Liver (tissue), 9 donors: ENCODE results near the gene MRPL27. TPM values are rescaled to one million over a fixed set of nuclear protein-coding genes. Genes with fewer than 3 reads are reported as not detected.

ENCODE experiments used
- DNase-seq: peaks from one replicate; pipeline ENCODE4 v3.0.0-alpha.2; 2017; ENCODE audit warnings: low spot score
- H3K27ac ChIP-seq, 2 donors: one replicate each; pipeline ENCODE4 v1.7.0; 2013; ENCODE audit warnings: inconsistent platforms in 2 of 2, low read length in 2 of 2, control low read depth in 1 of 2, low read depth in 1 of 2, mild to moderate bottlenecking in 1 of 2
- H3K27me3 ChIP-seq, 4 donors: one replicate each; pipeline versions ENCODE4 v1.6.1 to v1.7.0; 2013; ENCODE audit warnings: low read length in 3 of 4, inconsistent platforms in 1 of 4, mild to moderate bottlenecking in 1 of 4, moderate library complexity in 1 of 4; ENCODE audit not compliant: control insufficient read depth in 4 of 4, insufficient read depth in 4 of 4
- H3K36me3 ChIP-seq, 4 donors: one replicate each; pipeline versions ENCODE4 v1.6.1 to v1.7.0; 2013; ENCODE audit warnings: low read length in 3 of 4, mild to moderate bottlenecking in 3 of 4, low read depth in 1 of 4, moderate library complexity in 1 of 4; ENCODE audit not compliant: control insufficient read depth in 4 of 4, insufficient read depth in 3 of 4
- H3K4me1 ChIP-seq, 4 donors: one replicate each; pipeline versions ENCODE4 v1.6.1 to v1.7.0; 2013; ENCODE audit warnings: low read length in 3 of 4, mild to moderate bottlenecking in 3 of 4, moderate library complexity in 1 of 4; ENCODE audit not compliant: control insufficient read depth in 4 of 4, insufficient read depth in 4 of 4
- H3K4me3 ChIP-seq, 3 donors: one replicate each; pipeline versions ENCODE4 v1.6.1 to v1.7.0; 2013; ENCODE audit warnings: low read length in 3 of 3, control low read depth in 1 of 3, low read depth in 1 of 3, mild to moderate bottlenecking in 1 of 3
- H3K9ac ChIP-seq, 2 donors: one replicate each; pipeline ENCODE4 v1.7.0; 2013; ENCODE audit warnings: low read length in 2 of 2, mild to moderate bottlenecking in 2 of 2, moderate library complexity in 2 of 2, control low read depth in 1 of 2, low read depth in 1 of 2
- H3K9me3 ChIP-seq, 4 donors: one replicate each; pipeline versions ENCODE4 v1.6.1 to v1.7.0; 2013; ENCODE audit warnings: low read length in 3 of 4; ENCODE audit not compliant: control insufficient read depth in 4 of 4
- ATF3 ChIP-seq: IDR thresholded peaks from 2 replicates; pipeline ENCODE4 v1.6.1; 2016; ENCODE audit warnings: antibody characterized with exemption
- EGR1 ChIP-seq, 2 donors: IDR thresholded peaks; 2 replicates each; pipeline ENCODE4 v1.6.1; 2016 to 2018; ENCODE audit warnings: antibody characterized with exemption in 2 of 2, low read depth in 2 of 2
- FOXA1 ChIP-seq: IDR thresholded peaks from 2 replicates; pipeline ENCODE4 v1.6.1; 2016; ENCODE audit warnings: antibody characterized with exemption
- FOXA2 ChIP-seq: IDR thresholded peaks from 2 replicates; pipeline ENCODE4 v1.6.1; 2016; ENCODE audit warnings: antibody characterized with exemption
- GABPA ChIP-seq, 2 donors: IDR thresholded peaks in 1 of 2; conservative IDR thresholded peaks in 1 of 2; 2 replicates each; pipeline ENCODE4 v1.6.1; 2016; ENCODE audit warnings: antibody characterized with exemption in 2 of 2, mild to moderate bottlenecking in 1 of 2, moderate library complexity in 1 of 2
- HNF4A ChIP-seq, 2 donors: conservative IDR thresholded peaks; 2 replicates each; pipeline ENCODE4 v1.6.1; 2016; ENCODE audit warnings: antibody characterized with exemption in 2 of 2, mild to moderate bottlenecking in 2 of 2
- HNF4G ChIP-seq: IDR thresholded peaks from 2 replicates; pipeline ENCODE4 v1.6.1; 2016; ENCODE audit warnings: antibody characterized with exemption
- JUND ChIP-seq, 2 donors: IDR thresholded peaks; 2 replicates each; pipeline ENCODE4 v1.6.1; 2016; ENCODE audit warnings: antibody characterized with exemption in 2 of 2
- NR2F2 ChIP-seq: IDR thresholded peaks from 2 replicates; pipeline ENCODE4 v1.6.1; 2016; ENCODE audit warnings: antibody characterized with exemption
- RAD21 ChIP-seq, 2 donors: IDR thresholded peaks; 2 replicates each; pipeline ENCODE4 v1.6.1; 2016; ENCODE audit warnings: antibody characterized with exemption in 2 of 2, mild to moderate bottlenecking in 2 of 2
- REST ChIP-seq: IDR thresholded peaks from 2 replicates; pipeline ENCODE4 v1.6.1; 2016; ENCODE audit warnings: antibody characterized with exemption, mild to moderate bottlenecking
- RXRA ChIP-seq, 2 donors: IDR thresholded peaks; 2 replicates each; pipeline ENCODE4 v1.6.1; 2017 to 2018; ENCODE audit warnings: antibody characterized with exemption in 2 of 2, mild to moderate bottlenecking in 1 of 2
- SP1 ChIP-seq: IDR thresholded peaks from 2 replicates; pipeline ENCODE4 v1.6.1; 2018; ENCODE audit warnings: antibody characterized with exemption, mild to moderate bottlenecking
- TAF1 ChIP-seq: conservative IDR thresholded peaks from 2 replicates; pipeline ENCODE4 v1.6.1; 2016; ENCODE audit warnings: antibody characterized with exemption, mild to moderate bottlenecking
- YY1 ChIP-seq: IDR thresholded peaks from 2 replicates; pipeline ENCODE4 v1.6.1; 2016; ENCODE audit warnings: antibody characterized with exemption, mild to moderate bottlenecking
- ZBTB33 ChIP-seq: IDR thresholded peaks from 2 replicates; pipeline ENCODE4 v1.6.1; 2016; ENCODE audit warnings: antibody characterized with exemption
- WGBS: extraction: QIAGEN DNeasy Blood & Tissue Kit; methylation state at CpG from one replicate; pipeline ENCODE4 v1.1.7; 2013; 5-methylcytosine and 5-hydroxymethylcytosine counted together
- polyA plus RNA-seq, 2 donors: library from polyadenylated mRNA; stranded (reverse) in 1 of 2; unstranded in 1 of 2; fragments of 200-250 nt in 1 of 2; fragments of >200 nt in 1 of 2; fragmentation: Nextera tagmentation in 1 of 2; extraction: Ambion mirVana in 1 of 2; gene quantifications; one replicate each; pipeline versions ENCODE4 v1.2.1 to v1.2.3, GENCODE V29; 2013 to 2015
- total RNA-seq, 2 donors: library from RNA; depleted of rRNA; stranded (reverse); fragments of >200 nt; gene quantifications; one replicate each; pipeline ENCODE4 v1.2.3, GENCODE V29; 2014
- TF ChIP-seq, protein P1 (sequence below): fragments of 150-350 bp; IDR thresholded peaks from 2 replicates; pipeline ENCODE4 v1.5.1; 2017; ENCODE audit warnings: improper control_type of control experiment, low read depth, low read length; ENCODE audit not compliant: missing input control
- TF ChIP-seq, protein P2 (sequence below): IDR thresholded peaks from 2 replicates; pipeline ENCODE4 v1.6.1; 2016; ENCODE audit warnings: antibody characterized with exemption
- donor health status: healthy.
- donor health status: healthy.
- donor health status: healthy.
- donor health status: healthy.
- donor health status: healthy.

Gene MRPL27
- total and polyA plus RNA-seq, 4 donors: 25.9 to 87.1 (median 53.5) TPM

- no peaks in the 10 kb centered on the region for H3K36me3 ChIP-seq
- no peak overlapping the region for H3K4me3 ChIP-seq
- no peaks in the 10 kb centered on the region for H3K9me3 ChIP-seq
- TF ChIP-seq YY1 (no peak), ZBTB33 (no peak), SP1 (no peak), FOXA1 (no peak), GABPA (IDR thresholded peaks at IDR 0.05 in 1 of 2, conservative IDR thresholded peaks at IDR 0.05 in 1 of 2) (no peak), FOXA2 (no peak), REST (no peak), RXRA (IDR thresholded peaks at IDR 0.05) (no peak), NR2F2 (no peak), HNF4A (conservative IDR thresholded peaks at IDR 0.05) (no peak), ATF3 (no peak), TAF1 (no peak), RAD21 (IDR thresholded peaks at IDR 0.05) (no peak), HNF4G (no peak), JUND (IDR thresholded peaks at IDR 0.05) (no peak), EGR1 (IDR thresholded peaks at IDR 0.05; ENCODE audit: low read depth in 2 of 2) (no peak)
- TF ChIP-seq, protein P1, sequence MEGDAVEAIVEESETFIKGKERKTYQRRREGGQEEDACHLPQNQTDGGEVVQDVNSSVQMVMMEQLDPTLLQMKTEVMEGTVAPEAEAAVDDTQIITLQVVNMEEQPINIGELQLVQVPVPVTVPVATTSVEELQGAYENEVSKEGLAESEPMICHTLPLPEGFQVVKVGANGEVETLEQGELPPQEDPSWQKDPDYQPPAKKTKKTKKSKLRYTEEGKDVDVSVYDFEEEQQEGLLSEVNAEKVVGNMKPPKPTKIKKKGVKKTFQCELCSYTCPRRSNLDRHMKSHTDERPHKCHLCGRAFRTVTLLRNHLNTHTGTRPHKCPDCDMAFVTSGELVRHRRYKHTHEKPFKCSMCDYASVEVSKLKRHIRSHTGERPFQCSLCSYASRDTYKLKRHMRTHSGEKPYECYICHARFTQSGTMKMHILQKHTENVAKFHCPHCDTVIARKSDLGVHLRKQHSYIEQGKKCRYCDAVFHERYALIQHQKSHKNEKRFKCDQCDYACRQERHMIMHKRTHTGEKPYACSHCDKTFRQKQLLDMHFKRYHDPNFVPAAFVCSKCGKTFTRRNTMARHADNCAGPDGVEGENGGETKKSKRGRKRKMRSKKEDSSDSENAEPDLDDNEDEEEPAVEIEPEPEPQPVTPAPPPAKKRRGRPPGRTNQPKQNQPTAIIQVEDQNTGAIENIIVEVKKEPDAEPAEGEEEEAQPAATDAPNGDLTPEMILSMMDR: no peak
- TF ChIP-seq, protein P2, sequence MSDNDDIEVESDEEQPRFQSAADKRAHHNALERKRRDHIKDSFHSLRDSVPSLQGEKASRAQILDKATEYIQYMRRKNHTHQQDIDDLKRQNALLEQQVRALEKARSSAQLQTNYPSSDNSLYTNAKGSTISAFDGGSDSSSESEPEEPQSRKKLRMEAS: no peak
- no peak overlapping the region for H3K27ac ChIP-seq
- DNase-seq: no peak
- no peak overlapping the region for H3K9ac ChIP-seq
- H3K4me1 ChIP-seq: peaks cover 6 to 17% (median 11%) of the 10 kb centered on the region in 4 donors
- 80% methylated on average over 3 of the region's 3 CpGs for WGBS
- no peaks in the 10 kb centered on the region for H3K27me3 ChIP-seq
These were observed 25.1 kb downstream of the MRPL27 start for GRCh38 chr17:50347894-50348291.
